SK-N-MC (cell line): Measurements from ENCODE around the gene CDC42BPB.

Source experiments
- DNase-seq: peaks from one replicate; pipeline ENCODE4 v3.0.0-alpha.2; 2011; ENCODE audit warnings: low read depth, low spot score
- H3K27ac ChIP-seq: fragments of 200-600 bp; sonication (generic); 2 replicates; pipeline ENCODE4 v1.5.1; 2016; ENCODE audit warnings: mixed run types
- H3K36me3 ChIP-seq: fragments of 200-600 bp; sonication (generic); 2 replicates; pipeline ENCODE4 v1.6.1; 2017; ENCODE audit warnings: antibody characterized with exemption, low read length, mixed read lengths; ENCODE audit not compliant: insufficient read depth
- H3K4me3 ChIP-seq: fragments of 200-600 bp; sonication (generic); 2 replicates; pipeline ENCODE4 v1.5.1; 2016
- H3K9ac ChIP-seq: fragments of 200-600 bp; sonication (generic); 2 replicates; pipeline ENCODE4 v1.8.0; 2017; ENCODE audit warnings: mixed run types, mixed read lengths; ENCODE audit not compliant: insufficient read length
- H3K9me3 ChIP-seq: fragments of 200-600 bp; sonication (generic); 2 replicates; pipeline ENCODE4 v1.6.1; 2017; ENCODE audit warnings: low read depth, mild to moderate bottlenecking, antibody characterized with exemption, low read length, moderate library complexity, mixed read lengths
- EZH2 ChIP-seq: fragments of 200-600 bp; sonication (generic); IDR thresholded peaks from one replicate; pipeline ENCODE4 v1.6.1; 2017; ENCODE audit warnings: antibody characterized with exemption
- FOXP2 ChIP-seq: optimal IDR thresholded peaks from 2 replicates; pipeline ENCODE3; 2011; ENCODE audit warnings: mild to moderate bottlenecking, moderate library complexity; ENCODE audit not compliant: insufficient read depth; ENCODE audit errors: extremely low read length, control extremely low read depth
- POLR2AphosphoS5 ChIP-seq: IDR thresholded peaks from 2 replicates; pipeline ENCODE4 v1.6.1; 2012; ENCODE audit warnings: mild to moderate bottlenecking, low read depth, low read length, borderline replicate concordance

Gene CDC42BPB

GRCh38 chr14:102939329-102939728 is 118.0 kb downstream of the CDC42BPB start:
- Histone ChIP-seq H3K4me3 (no peak overlapping the region), H3K36me3 (peaks cover 17% of the 10 kb centered on the region; the same call in 1 of the 2 replicates), H3K9me3 (no peaks in the 10 kb centered on the region), H3K27ac (no peak overlapping the region), H3K9ac (no peak overlapping the region)
- no peak for TF ChIP-seq POLR2AphosphoS5
- no peak for TF ChIP-seq FOXP2
- TF ChIP-seq EZH2 = no peak
- no peak for DNase-seq

- H3K4me3 ChIP-seq = no peak overlapping the region
- DNase-seq = no peak
- TF ChIP-seq FOXP2 = no peak
- TF ChIP-seq EZH2 = no peak
- no peak for TF ChIP-seq POLR2AphosphoS5
- no peaks in the 10 kb centered on the region for H3K9me3 ChIP-seq
- H3K27ac ChIP-seq = no peak overlapping the region
- H3K36me3 ChIP-seq = peaks cover 13% of the 10 kb centered on the region; the same call in 1 of the 2 replicates
- H3K9ac ChIP-seq = no peak overlapping the region
Measured at GRCh38 chr14:102938191-102938590, 119.2 kb downstream of the CDC42BPB start.

- Histone ChIP-seq H3K27ac (no peak overlapping the region), H3K36me3 (peaks cover 14% of the 10 kb centered on the region; the same call in 1 of the 2 replicates), H3K9me3 (no peaks in the 10 kb centered on the region), H3K9ac (no peak overlapping the region), H3K4me3 (no peak overlapping the region)
- no peak for DNase-seq
- TF ChIP-seq EZH2 (no peak), FOXP2 (no peak), POLR2AphosphoS5 (no peak)
Measured at GRCh38 chr14:102937331-102938175, 119.8 kb downstream of the CDC42BPB start.

- no peak for DNase-seq
- no peaks in the 10 kb centered on the region for H3K9me3 ChIP-seq
- H3K4me3 ChIP-seq = no peak overlapping the region
- H3K36me3 ChIP-seq = peaks cover 17% of the 10 kb centered on the region; the same call in 1 of the 2 replicates
- TF ChIP-seq EZH2 (no peak), POLR2AphosphoS5 (no peak), FOXP2 (no peak)
- H3K9ac ChIP-seq = no peak overlapping the region
- no peak overlapping the region for H3K27ac ChIP-seq
Measured at GRCh38 chr14:102935756-102936155, 121.6 kb downstream of the CDC42BPB start.

GRCh38 chr14:102933618-102934231 is 123.6 kb downstream of the CDC42BPB start:
- no peak for DNase-seq
- H3K36me3 ChIP-seq = peaks cover 13% of the 10 kb centered on the region; the same call in 1 of the 2 replicates
- no peaks in the 10 kb centered on the region for H3K9me3 ChIP-seq
- H3K9ac ChIP-seq = no peak overlapping the region
- peak overlapping the region; percentile 78 for H3K27ac ChIP-seq
- no peak for TF ChIP-seq EZH2
- TF ChIP-seq POLR2AphosphoS5 = no peak
- no peak for TF ChIP-seq FOXP2
- no peak overlapping the region for H3K4me3 ChIP-seq

- peak overlapping the region; percentile 78 for H3K27ac ChIP-seq
- no peak overlapping the region for H3K4me3 ChIP-seq
- no peak for DNase-seq
- no peak overlapping the region for H3K9ac ChIP-seq
- peaks cover 13% of the 10 kb centered on the region; the same call in 1 of the 2 replicates for H3K36me3 ChIP-seq
- H3K9me3 ChIP-seq = no peaks in the 10 kb centered on the region
- TF ChIP-seq POLR2AphosphoS5 = no peak; the same call in 1 of the 2 replicates
- TF ChIP-seq FOXP2 = no peak
- TF ChIP-seq EZH2 = no peak
Measured at GRCh38 chr14:102932484-102933248, 124.7 kb downstream of the CDC42BPB start.

GRCh38 chr14:102931580-102932285 is 125.6 kb downstream of the CDC42BPB start:
- Histone ChIP-seq H3K27ac (no peak overlapping the region), H3K9ac (no peak overlapping the region), H3K9me3 (no peaks in the 10 kb centered on the region), H3K36me3 (peaks cover 13% of the 10 kb centered on the region; the same call in 1 of the 2 replicates), H3K4me3 (no peak overlapping the region)
- TF ChIP-seq POLR2AphosphoS5 (no peak; the same call in 1 of the 2 replicates), EZH2 (no peak), FOXP2 (no peak)
- no peak for DNase-seq
